Hematopoietic multipotent progenitor cell (in vitro differentiated cells): ENCODE measurements around the gene CNTF. TPM values are rescaled to one million over a fixed set of nuclear protein-coding genes. Genes with fewer than 3 reads are reported as not detected.
"Not testable (repeated sequence)": the region's sequence is repeated elsewhere in the genome, so short reads cannot be mapped to it uniquely, and the experiment has no call there.

Source experiments
- DNase-seq, 3 donors: peaks; one replicate each; pipeline ENCODE4 v3.0.0-alpha.2; 2011 to 2015; ENCODE audit warnings: low read depth in 2 of 3, low spot score in 2 of 3
- total RNA-seq: library from RNA; depleted of rRNA; stranded (reverse); fragments of >200 nt; gene quantifications from one replicate; pipeline ENCODE4 v1.2.3, GENCODE V29; 2012

Gene CNTF, protein sequence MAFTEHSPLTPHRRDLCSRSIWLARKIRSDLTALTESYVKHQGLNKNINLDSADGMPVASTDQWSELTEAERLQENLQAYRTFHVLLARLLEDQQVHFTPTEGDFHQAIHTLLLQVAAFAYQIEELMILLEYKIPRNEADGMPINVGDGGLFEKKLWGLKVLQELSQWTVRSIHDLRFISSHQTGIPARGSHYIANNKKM
- total RNA-seq, result 2.7 TPM

DNA sequence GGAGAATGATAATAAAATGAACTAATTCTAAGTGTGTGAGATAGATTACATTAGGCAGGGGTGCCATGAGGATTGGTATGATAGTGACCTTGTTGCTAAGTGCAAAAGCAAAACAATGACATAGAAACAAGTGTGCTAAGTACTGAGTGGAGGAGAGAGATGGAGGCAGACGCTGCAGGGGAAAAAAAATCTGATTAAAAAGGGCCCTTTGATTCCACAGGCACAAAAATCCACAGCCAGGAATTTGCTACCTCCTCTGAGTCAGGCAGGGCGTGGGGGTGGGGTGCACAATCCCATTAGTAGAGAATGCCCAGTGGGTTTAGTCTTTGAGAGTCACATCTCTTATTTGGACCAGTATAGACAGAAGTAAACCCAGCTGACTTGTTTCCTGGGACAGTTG is at the start of gene CNTF:
Gene CNTF, plus strand, starts transcription at position 322 of the 400 bp plus-strand sequence. CDS start 88 bp downstream, outside the sequence.
- no peak for DNase-seq

DNA sequence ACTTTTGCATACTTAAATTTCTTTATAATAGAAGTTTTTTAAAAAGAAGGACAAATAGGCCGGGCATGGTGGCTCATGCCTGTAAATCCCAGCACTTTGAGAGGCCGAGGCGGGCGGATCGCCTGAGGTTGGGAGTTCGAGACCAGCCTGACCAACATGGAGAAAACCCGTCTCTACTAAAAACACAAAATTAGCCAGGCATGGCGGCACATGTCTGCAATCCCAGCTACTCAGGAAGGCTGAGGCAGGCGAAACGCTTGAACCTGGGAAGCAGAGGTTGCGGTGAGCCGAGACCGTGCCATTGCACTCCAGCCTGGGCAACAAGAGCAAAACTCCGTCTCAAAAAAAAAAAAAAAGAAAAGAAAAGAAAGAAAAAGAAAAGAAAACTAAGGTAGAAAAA is 49.6 kb upstream of the CNTF start:
- DNase-seq, result not testable (repeated sequence)

DNA sequence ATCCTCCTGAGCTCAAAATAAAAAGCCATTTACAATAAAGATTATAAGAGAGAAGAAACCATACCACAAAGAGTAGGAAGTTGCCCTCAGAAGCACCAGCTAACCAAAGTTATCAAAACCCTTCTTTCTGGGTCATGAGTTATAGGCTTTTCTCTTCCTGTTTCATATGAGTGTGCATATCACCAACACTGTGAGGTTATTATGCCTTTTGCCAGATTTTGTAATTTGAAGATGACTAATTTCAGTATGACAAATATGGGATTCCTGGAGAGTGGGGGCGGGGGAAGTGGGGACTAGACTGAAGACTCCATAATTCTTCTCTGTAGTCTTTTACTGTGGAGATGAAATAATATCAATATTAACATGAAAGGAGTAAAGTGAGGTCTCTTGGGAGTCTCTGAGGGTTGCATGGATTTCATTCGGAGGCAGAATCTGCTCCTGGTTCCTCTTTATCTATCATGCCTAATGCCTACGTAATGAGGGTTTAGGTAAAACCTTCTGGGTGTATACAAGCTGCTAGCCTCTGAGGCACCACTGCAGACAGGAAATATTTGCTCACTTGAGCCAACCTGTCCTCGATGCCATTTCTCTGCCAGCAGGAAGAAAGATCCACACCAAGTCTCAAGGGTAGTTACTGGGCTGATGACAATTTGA is 48.9 kb upstream of the CNTF start:
- peak; percentile 16 to 85 (median 77) for DNase-seq

DNA sequence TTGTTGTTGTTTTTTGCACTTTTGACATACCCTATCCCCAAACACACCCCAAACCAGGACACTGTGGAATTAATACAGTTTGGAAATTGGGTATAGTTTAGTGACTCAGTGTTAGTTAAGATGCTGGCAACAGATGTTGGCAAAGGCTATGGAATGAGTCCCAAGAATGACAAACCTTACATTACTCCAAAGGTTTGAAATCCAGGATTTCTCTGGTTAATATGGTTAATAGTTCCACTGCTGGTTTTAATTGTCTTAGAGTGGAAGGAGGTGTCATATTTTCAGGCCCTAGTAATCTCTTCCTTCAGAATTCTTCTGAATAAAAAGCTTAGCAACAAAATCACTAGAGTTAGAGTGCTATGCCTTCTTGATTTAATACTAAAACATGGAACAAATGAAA is 47.6 kb upstream of the CNTF start:
- no peak for DNase-seq

DNA sequence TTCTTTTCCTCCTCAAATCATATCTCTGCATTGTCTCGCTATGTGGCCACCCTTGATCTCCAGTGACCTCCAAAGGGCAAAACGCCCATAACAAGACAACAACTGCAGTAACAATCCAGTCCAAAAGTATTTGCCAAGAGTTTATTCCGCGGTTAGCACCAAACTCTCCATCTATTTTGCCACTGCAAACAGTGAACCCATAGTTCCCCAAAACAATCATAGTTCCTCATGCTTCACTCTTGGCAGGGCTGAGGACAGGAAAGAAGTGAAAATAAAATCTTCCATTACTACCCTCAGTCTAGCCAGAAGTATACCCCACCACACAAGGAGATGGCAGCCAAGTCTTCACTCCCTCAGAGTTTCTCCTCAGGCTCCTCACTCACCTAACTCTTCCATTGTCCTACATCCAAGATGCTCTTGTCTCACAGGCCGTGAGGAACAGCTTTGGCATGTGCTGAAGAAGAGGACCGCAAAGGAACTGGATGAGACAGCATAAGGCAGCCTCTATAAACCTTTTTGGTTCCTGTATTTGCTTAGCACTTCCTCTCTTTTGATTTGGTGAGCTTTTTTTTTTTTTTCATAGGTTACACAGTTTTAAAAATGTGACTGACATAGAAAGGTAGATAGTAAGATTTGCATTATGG is 47.0 kb upstream of the CNTF start, which contains the start of gene LPXN:
Gene LPXN, minus strand, starts transcription at position 480 of the 644 bp plus-strand sequence. Its CDS starts 84 bp downstream, at position 396.
- peak; percentile 41 to 88 (median 83) for DNase-seq

DNA sequence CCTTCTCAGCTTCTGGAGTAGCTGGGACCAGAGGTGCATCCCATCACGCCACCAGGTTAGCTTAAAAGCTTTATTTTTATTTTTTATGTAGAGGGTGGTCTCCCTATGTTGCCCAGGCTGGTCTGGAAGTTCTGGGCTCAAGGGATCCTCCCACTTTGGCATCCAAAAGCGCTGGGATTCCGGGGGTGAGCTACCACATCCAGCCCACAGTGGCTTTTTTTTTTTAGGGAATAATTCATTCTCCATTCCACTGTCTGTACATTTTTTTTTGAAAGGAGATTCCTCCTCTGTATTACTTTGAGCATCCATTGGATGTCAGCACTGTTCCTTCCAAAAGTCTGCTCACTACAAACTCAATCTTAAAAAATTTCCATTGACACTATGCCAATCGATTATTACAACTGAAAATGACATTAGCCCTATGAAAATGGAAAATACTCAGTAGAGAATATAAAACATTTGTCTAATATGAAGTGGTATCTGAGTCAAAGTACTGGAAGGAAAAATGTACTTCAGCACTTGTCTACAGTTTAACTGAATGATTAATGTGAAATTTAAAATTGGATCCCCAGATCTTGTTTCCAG is 45.5 kb upstream of the CNTF start:
- DNase-seq, result peak in 1 of 3 donors; percentile 11

DNA sequence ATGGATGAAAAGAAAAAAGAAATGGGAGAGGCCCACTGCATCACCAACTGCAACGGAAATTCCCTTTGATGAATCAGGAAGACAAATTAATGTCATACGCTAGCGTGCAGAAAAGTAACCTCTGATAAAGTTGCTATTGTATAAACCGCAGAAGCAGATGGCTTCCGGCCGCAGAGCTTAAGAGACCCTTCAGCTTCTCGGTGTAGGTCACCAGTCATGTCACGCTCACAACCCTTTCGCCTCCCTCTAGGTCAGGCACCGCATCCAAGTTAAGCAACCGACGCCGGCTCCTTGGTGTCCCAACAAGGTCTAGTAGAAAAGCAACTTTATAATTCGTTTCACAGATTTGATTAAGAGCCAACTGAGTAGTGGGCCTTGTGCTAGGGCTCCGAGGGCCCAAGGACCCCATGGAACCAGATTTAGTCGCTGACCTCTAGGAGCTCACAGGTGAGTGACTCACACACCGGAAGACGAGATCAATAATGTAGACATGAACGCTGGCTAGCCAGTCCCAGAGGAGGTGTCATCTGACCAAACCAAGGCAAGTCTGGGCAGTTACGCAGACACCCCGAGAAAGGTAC is 44.8 kb upstream of the CNTF start:
- DNase-seq, result peak; percentile 94 to 99 (median 97)

DNA sequence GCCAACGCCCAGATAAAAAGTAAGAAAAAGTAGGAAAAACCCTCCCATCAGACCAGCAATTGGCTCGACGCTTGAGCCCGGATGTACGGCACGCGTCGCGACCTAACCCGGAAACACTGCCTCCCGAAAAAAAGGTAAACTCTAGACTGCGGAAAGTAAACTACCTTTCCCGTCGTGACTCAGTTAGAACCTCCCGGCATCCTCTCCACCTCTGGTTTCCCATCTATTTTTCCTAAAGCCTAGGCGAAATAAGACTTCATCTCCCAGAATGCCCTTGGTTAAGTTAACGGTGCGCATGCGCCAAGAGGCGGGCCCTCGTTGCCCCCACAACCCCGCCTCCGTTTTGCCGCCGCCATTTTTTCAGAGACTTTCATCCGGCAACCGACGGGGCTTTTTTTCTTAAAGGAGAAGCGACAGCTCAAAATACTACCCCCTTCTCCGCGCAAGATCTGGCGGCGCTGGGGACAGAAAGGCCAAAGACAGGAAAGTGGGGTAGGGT is 44.3 kb upstream of the CNTF start:
- peak in 2 of 3 donors; percentile 94 to 97 for DNase-seq

DNA sequence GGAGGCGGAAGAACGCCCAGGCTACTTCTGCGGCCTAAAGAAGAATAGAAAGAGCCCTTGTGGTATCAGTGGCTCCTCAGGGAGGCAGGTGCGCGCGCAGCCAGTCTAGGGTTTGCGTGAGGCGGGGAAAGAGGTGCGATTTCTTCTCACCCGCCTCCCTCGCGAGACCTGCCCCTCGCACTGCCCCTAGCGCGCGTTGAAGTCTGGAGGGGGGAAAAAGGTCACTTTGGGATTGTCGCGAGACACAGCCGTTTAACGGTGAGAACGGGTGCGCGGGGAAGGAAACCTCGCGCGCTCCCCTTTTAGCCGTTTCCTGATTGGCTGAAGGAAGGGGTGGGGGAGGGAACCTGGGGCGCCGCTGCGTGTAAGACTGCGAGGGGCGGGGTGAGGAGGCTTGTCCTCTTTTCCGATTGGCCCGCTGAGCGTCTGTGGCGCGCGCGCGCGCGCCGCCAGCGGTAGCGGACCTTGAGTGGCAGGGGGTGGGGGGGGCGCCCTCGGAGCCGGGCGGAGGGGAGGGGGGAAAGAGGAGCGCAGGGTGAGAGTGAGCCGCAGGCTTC is 43.8 kb upstream of the CNTF start, which contains the start of gene ZFP91:
Gene ZFP91, plus strand, starts transcription at position 429 of the 557 bp plus-strand sequence. CDS start 219 bp downstream, outside the sequence.
- DNase-seq, result peak; percentile 94 to 100 (median 99)

DNA sequence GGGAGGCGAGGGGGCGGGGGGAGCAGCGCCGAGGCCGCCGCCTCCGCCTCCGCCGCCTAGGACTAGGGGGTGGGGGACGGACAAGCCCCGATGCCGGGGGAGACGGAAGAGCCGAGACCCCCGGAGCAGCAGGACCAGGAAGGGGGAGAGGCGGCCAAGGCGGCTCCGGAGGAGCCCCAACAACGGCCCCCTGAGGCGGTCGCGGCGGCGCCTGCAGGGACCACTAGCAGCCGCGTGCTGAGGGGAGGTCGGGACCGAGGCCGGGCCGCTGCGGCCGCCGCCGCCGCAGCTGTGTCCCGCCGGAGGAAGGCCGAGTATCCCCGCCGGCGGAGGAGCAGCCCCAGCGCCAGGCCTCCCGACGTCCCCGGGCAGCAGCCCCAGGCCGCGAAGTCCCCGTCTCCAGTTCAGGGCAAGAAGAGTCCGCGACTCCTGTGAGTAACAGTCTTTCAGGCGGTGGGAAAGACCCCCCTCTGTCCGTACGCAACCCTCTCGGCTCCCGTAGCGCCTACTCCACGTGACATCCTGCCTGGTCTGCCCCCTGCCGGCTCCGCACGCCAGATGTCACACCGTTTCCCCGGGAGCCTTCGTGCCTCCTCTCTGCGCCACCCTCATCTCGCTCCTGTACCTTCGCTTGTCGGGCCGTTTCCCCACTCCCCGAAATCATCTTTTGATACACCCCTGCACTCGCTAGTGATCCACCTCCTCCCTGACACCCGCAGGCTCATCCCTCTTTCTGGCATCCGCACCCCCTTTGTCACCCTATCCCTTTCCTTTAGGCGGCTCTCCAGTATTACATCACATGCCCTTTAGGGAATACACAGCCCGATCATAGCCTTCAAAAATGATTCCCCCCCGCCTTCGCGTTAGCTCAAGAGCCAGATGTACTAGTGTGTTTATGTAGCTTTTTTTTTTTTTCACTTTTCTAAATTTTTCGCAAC is 43.0 kb upstream of the CNTF start:
- peak; percentile 83 to 96 (median 94) for DNase-seq

DNA sequence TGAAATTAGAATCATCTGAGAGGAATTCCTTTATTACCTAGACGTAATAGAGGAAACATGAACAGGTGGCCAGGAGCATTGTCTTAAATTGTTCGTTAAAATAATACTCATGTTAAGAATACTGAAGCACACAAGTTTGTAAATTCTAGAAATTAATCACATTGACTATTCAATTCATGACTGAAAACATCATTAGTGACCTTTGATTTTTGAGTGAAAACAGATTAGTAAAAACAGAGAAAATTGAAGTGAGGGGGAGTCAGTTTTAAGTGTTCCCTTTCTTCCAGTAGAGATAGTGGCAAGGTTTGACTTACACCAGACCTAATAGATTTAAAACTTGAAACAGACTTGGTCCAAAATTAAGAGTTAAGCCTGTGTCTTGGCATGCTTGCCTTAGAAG is 42.2 kb upstream of the CNTF start:
- no peak for DNase-seq

DNA sequence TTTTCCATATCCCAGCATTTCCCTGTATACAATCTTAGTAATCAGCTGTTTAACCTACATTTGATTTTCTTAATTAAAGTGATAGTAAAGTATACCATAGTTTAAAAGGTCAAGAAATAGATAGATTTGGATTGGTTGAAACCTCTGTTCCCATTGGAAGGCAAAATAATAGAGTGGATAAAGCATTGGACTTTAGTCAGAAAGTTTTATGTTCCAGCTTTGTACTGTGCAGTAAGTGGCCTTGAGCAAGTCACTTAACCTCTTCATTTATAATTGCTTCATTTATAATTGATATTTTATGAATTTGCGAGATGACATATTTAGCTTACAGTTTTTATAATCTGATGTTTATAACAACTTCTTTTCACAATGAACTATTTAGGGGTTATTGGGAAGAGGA is 40.0 kb upstream of the CNTF start:
- no peak for DNase-seq

DNA sequence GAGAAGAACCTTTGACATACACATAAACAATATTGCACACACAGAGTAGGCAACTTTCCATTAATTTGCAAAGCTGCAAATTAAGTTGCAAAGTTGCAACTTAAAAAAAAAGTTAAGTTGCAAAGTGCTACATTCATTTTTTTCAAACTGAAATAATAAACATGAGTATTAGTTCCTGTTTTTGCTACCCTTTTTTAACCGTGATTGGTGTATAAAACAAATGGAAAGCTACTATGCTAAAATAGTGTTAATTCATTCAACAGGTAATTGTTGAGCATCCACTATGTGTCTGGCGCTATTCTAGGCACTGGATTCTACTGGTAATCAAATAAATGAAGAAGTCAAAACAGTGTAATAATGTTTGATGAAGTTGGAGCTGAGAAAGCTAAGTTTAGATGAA is 35.5 kb upstream of the CNTF start:
- DNase-seq, result no peak

DNA sequence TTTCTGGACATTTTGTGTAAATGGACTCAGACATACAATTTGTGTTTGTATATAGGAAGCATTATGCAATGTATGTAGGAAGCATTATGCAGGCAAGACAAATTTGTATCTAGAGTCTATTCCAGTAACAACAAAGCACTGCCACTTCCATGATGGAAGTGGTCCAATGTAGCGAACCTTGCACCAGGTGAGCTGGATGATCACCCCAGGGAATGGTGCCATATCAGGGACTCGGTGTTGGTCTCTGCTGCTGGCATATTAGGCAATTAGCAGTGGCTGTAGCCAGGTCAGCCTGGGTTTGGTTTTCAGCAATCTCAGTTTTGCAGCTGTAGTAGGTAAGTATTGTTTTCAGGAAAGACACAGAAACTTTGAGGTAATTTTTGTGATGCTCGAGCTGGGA is 30.8 kb upstream of the CNTF start:
- DNase-seq, result no peak

DNA sequence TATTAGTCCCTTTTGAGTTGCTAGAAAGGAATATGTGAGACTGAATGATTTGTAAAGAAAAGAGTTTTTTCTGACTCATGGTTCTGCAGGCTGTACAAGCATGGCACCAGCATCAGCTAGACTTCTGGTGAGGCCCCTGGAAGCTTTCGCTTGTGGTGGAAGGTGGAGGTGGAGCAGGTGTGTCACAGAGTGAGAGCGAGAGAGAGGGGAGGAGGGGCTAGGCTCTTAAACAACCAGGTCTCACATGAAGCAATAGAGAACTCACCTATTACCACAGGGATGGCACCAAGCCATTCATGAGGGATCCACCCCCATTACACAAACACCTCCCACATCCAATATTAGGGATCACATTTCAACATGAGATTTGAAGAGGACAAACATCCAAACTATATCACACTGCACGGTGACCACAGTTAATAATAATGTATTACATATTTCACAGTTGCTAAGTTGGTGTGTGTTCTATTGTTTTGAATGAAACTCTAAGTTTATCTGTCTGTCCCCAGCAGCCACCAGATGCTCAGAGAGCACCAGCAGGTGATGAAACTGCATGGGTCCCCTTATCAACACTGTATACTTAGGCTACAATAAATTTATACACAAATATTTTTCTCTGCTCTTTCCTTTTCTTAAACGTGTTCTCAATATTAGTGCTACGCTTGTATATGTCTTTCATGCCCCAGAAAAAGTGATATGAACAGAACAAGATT is 29.5 kb upstream of the CNTF start:
- DNase-seq, result no peak

DNA sequence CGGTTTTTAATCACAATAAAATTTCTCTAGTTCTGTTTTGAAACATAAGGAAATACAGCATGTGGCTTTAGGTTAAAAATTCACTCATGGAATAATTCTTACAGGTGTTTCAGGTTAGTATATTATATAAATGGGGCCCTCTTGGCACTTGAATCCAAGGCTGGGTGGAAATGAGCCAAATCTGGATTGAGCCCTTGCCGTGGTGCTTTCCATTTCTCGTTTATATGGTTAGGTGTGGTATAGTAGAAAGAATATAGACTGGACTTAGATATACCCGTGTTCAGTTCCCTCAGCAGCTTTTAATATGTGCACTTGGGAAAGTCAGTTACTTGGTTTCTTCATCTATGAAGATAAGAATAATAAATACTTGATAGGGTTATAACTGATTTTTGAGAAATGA is 27.6 kb upstream of the CNTF start:
- no peak for DNase-seq

DNA sequence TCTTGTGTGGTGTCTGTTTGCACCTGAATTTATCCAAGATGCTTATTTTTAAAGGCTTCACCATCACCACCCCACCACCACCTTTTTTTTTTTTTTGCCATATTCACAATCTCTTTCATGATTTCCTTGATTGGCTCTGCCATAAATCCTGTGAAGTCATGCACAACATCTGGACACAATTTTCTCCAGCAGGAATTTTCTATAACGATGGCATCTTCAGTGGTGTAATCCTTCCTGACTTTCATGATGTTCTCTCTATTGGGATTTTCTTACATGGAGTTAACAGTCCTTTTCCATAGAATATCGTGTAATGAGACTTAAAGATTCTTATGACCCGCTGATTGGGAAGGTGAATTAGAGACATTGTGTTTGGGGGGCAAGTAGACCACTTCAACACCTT is 25.8 kb upstream of the CNTF start:
- DNase-seq, result no peak

DNA sequence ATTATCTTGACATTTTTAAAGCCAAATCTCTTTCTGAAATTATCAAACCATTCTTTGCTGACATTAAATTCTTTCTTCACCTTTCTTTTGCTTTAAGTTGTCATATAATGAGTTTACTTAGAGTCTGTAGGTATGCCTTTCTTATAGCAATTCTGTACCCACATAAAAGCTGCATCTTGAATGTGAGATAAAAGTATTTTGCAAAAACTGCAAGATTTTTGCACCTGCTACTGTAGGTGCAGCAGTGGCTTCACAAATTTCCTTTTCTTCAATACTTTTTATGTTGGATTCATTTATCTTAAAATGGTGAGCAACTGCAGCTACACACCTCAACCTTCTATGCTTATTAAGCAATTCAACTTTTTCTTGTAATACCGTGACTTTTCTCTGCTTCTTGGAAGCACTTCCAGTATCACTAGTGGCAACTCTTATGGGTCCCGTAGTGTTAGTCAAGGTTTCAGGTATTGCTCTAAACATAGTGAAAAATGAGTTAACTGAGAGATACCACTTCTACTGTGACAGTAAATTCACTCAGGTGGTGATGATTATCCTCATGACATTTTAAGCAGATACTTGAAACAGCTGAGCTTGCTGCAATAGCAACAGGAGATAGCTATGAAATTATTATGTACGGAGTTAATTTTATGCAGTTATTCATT is 24.9 kb upstream of the CNTF start:
- DNase-seq, result no peak
